Right atrium auricular region (tissue), 2 donors: ENCODE results near the gene BAZ1B. TPM values are rescaled to one million over a fixed set of nuclear protein-coding genes. Genes with fewer than 3 reads are reported as not detected.
A peak's percentile ranks its signal among the peaks of the same experiment; 100 is the strongest.
"Not testable (repeated sequence)": the region's sequence is repeated elsewhere in the genome, so short reads cannot be mapped to it uniquely, and the experiment has no call there.

Experiments
- DNase-seq: peaks from one replicate; pipeline ENCODE4 v3.0.0-alpha.2; 2019; ENCODE audit warnings: low spot score
- H3K27ac ChIP-seq, 2 donors: fragments of 200-600 bp; sonication (generic); 1 replicate in 1 of 2; 2 replicates in 1 of 2; pipeline ENCODE4 v1.5.1; 2016 to 2019
- H3K27me3 ChIP-seq, 2 donors: fragments of 200-600 bp; sonication (generic); one replicate each; pipeline versions ENCODE4 v1.5.1 to v1.6.0; 2017 to 2019
- H3K36me3 ChIP-seq: fragments of 200-600 bp; sonication (generic); one replicate; pipeline ENCODE4 v1.5.1; 2016
- H3K4me1 ChIP-seq, 2 donors: fragments of 200-600 bp; sonication (generic); one replicate each; pipeline versions ENCODE4 v1.5.1 to v1.6.0; 2017 to 2019
- H3K4me3 ChIP-seq, 2 donors: fragments of 200-600 bp; sonication (generic); 1 replicate in 1 of 2; 2 replicates in 1 of 2; pipeline ENCODE4 v1.5.1; 2017 to 2019; ENCODE audit warnings: mild to moderate bottlenecking in 1 of 2, moderate library complexity in 1 of 2
- H3K9me3 ChIP-seq, 2 donors: fragments of 200-600 bp; sonication (generic); one replicate each; pipeline ENCODE4 v1.5.1; 2019
- CTCF ChIP-seq, 2 donors: fragments of 200-600 bp; sonication (generic); IDR thresholded peaks; one replicate each; pipeline ENCODE4 v1.5.1; 2019; ENCODE audit warnings: antibody characterized with exemption in 2 of 2
- total RNA-seq, 2 donors: library from RNA; depleted of rRNA; stranded (reverse); fragments of >200 nt; gene quantifications; one replicate each; pipeline ENCODE4 v1.1.0, GENCODE V29; 2016

Gene BAZ1B
- total RNA-seq, 2 donors from 2014 or later = 29.0 to 37.7 TPM

GRCh38 chr7:73567846-73568685 is 46.0 kb upstream of the BAZ1B start:
- H3K4me3 ChIP-seq = no peak overlapping the region
- DNase-seq = no peak
- no peaks in the 10 kb centered on the region for H3K4me1 ChIP-seq
- no peaks in the 10 kb centered on the region for H3K27me3 ChIP-seq
- TF ChIP-seq CTCF (IDR thresholded peaks at IDR 0.05) = no peak
- H3K36me3 ChIP-seq = peaks cover 34% of the 10 kb centered on the region
- H3K9me3 ChIP-seq = no peaks in the 10 kb centered on the region
- H3K27ac ChIP-seq = no peak overlapping the region

- no peak overlapping the region for H3K4me3 ChIP-seq
- H3K27me3 ChIP-seq = no peaks in the 10 kb centered on the region
- H3K9me3 ChIP-seq = no peaks in the 10 kb centered on the region
- DNase-seq = no peak
- H3K4me1 ChIP-seq = no peaks in the 10 kb centered on the region
- no peak for TF ChIP-seq CTCF (IDR thresholded peaks at IDR 0.05)
- H3K27ac ChIP-seq = no peak overlapping the region
- peaks cover 24% of the 10 kb centered on the region for H3K36me3 ChIP-seq
These were observed 45.0 kb upstream of the BAZ1B start for GRCh38 chr7:73567140-73567539.

GRCh38 chr7:73566431-73566830 is 44.3 kb upstream of the BAZ1B start:
- H3K36me3 ChIP-seq = peaks cover 17% of the 10 kb centered on the region
- not testable (repeated sequence) for H3K4me1 ChIP-seq, H3K27me3 ChIP-seq, DNase-seq, H3K9me3 ChIP-seq, H3K27ac ChIP-seq, H3K4me3 ChIP-seq

GRCh38 chr7:73565675-73566340 is 43.7 kb upstream of the BAZ1B start:
- H3K27me3 ChIP-seq = no peaks in the 10 kb centered on the region
- DNase-seq = no peak
- no peak for TF ChIP-seq CTCF (IDR thresholded peaks at IDR 0.05)
- H3K27ac ChIP-seq = no peak overlapping the region
- no peaks in the 10 kb centered on the region for H3K4me1 ChIP-seq
- no peaks in the 10 kb centered on the region for H3K9me3 ChIP-seq
- H3K4me3 ChIP-seq = peak overlapping the region in 1 of 2 donors; percentile 13
- peaks cover 11% of the 10 kb centered on the region for H3K36me3 ChIP-seq

- no peak for DNase-seq
- H3K27me3 ChIP-seq = no peaks in the 10 kb centered on the region
- peaks cover 0 to 29% of the 10 kb centered on the region in 2 donors for H3K4me1 ChIP-seq
- TF ChIP-seq CTCF (IDR thresholded peaks at IDR 0.05) = no peak
- H3K36me3 ChIP-seq = no peaks in the 10 kb centered on the region
- H3K27ac ChIP-seq = no peak overlapping the region
- no peaks in the 10 kb centered on the region for H3K9me3 ChIP-seq
- no peak overlapping the region for H3K4me3 ChIP-seq
These were observed 38.2 kb upstream of the BAZ1B start for GRCh38 chr7:73560109-73560835.
